Suppressor macrophage (primary cell): ENCODE data around the gene CLASP1.

Experiments
- DNase-seq, 4 experiments: peaks; one replicate each; pipeline ENCODE4 v3.0.0-alpha.2; 2020 to 2022

The CLASP1 gene

GRCh38 chr2:121536347-121536746, 112.9 kb downstream of the CLASP1 start:
- no peak for DNase-seq

DNA sequence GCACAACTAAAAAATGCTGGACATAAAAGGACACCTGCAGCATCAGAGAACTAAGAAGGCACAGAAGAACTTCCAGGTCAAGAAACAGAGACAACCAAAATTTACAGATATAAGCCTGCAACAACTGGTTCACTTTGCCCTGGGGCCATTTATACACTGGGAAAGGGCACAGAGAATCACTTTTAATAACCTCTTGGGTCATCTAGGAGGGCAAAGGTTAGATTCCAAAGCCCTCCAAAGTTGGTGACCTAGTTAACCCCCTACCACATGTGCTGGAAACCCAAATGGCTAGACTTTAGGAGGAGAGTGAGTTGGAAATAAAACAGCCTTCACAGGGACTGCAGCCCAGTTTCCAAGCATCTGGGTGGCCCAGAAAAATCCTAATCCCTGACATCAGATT, 115.3 kb downstream of the CLASP1 start:
- no peak for DNase-seq

DNA sequence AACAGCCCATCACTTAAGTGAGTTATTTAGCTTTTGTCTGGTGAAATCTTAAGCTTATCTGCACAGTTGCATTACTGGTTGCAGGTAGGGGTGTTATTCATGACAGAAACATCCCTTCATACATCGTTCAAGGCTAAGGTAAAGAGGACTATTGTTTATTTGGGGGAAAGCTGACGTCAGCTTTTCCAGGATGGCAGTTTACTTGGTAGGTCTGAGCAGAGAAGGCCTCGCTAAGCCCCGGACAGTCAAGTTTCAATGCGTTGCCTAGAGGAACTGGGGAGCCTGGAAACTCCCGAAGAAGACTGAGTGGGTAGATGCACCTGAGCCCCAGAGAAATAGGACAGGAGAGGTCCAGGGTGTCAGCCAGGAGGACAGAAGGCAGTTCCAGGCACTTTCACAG, 116.4 kb downstream of the CLASP1 start:
- DNase-seq = peak in 1 of 4 experiments; percentile 8

DNA sequence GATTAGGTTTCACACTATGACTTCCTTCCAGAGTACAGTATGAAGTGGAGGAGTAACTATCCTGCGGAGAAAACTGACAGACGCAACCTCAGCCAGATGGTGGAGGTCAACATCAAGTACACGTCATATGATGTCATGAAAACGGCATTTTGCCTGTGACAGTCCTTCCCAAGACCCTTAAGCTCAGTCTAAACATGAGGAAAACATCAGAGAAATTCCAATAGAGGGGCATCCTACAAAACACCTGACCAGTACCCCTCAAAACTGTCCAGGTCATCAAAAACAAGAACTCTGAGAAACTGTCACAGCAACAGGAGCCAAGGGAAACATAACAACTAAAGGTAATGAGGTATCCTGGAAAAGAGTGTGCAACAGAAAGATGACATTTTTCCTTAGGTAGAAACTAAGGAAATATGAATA, 116.9 kb downstream of the CLASP1 start:
- peak in 2 of 4 experiments; percentile 6 to 15 for DNase-seq

DNA sequence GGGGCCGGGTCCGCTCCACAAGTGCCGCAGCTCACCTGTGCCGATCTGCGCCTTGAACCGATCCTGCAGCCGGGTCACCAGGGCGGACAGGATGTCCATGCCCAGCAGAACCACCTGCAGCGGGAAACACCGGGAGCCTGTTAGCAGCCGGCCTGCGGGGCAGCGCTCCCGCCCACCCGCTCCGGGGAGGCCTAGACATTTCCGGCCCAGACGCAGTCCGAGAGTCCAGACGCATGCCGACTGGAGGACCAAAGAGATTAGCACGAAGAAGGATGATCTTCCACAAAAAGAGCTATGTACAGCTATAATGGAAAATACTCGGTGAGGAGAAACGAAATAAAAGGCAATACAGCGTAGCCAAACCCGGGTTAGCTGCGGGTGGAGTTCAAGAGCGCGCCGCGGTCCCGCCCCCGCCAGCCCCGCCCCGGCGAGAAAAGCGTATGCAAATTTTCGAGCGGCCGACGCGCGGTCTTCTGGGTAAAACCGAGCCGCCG, 119.0 kb downstream of the CLASP1 start:
- peak; percentile 80 to 93 (median 86) for DNase-seq

- peak in 3 of 4 experiments; percentile 17 to 44 (median 21) for DNase-seq
These were observed 119.6 kb downstream of the CLASP1 start for GRCh38 chr2:121529439-121530211.

DNA sequence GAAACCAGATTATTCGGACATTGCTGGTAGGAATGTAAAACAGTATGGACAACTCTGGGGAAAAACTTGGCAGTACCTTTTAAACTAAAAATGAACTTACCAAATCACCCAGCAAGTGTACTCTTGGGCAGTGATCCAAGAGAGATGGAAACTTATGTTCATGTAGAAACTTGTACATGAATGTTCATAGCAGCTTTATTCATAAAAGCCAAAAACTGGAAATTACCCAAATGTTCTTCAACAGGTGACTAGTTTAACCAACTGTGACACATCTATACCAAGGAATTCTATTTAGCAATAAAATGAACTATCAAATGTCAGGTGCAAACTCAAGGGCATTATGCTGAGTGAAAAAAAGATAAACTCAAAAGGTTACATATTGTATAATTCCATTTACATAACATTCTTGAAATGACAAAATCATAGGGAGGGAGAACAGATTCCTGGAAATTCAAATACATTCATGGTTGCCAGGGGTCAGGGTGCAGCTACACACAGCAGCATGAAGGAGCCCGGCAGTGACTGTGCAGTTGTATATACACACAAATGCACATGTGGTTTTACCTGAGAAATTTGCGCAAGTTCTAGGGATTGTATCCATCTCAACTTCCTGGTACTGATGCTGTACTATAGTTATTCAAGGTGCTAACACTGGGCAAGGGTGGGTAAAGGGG, 122.1 kb downstream of the CLASP1 start:
- DNase-seq = no peak

DNA sequence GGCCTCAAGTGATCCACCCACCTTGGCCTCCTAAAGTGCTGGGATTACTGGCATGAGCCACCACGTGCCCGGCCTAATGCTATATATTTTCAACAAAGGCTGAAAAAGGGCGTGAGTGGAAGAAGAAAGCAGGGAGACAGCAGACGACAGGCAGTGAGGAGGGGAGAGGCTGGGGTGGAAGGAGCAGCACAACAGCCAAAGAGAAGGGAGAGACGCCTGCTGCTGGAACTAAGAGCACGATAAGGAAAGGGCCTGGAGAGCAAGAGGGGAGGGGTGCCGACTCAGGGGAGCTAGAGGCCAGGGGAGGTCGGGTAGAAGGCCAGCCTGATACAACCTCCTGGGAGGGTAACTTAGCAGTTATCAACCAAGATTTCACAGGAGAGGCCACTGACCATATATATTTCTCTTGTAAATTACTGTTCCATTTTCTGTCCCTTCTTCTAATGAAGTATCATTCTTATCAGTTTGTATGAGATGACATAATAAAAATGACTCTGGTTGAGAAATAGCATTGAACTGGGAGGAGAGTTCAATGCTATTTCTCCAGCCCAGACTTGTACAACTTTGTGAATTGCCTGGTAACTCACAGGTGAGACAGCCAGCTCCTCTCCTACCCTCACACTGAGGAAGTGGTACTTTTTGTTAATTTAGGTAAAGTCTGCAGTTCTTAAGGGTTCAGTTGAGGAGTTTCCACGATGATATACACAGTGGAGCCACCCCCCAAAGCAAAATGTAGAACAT, 124.4 kb downstream of the CLASP1 start:
- DNase-seq = no peak

GRCh38 chr2:121521359-121521758, 127.9 kb downstream of the CLASP1 start:
- no peak for DNase-seq

DNA sequence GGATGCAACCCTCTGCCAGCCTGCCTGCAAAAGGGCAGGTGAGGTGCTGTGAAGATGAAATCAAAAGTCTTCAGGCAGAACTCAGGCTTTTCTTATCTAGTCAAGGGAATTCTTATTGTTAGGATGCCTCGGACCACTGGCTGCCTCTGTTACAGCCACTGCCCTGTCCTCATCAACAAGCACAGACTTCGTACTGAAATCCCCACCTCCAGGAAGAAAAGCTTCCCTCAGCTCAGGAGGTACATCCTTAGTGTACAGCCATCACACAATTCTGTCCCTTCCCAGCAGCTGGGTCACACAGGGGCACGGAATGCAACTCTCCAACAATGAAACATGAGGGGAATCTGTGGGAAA, 128.6 kb downstream of the CLASP1 start:
- no peak for DNase-seq

- DNase-seq = no peak
These were observed 129.3 kb downstream of the CLASP1 start for GRCh38 chr2:121519732-121520640.

- DNase-seq = no peak
These were observed 130.1 kb downstream of the CLASP1 start for GRCh38 chr2:121519153-121519552.

DNA sequence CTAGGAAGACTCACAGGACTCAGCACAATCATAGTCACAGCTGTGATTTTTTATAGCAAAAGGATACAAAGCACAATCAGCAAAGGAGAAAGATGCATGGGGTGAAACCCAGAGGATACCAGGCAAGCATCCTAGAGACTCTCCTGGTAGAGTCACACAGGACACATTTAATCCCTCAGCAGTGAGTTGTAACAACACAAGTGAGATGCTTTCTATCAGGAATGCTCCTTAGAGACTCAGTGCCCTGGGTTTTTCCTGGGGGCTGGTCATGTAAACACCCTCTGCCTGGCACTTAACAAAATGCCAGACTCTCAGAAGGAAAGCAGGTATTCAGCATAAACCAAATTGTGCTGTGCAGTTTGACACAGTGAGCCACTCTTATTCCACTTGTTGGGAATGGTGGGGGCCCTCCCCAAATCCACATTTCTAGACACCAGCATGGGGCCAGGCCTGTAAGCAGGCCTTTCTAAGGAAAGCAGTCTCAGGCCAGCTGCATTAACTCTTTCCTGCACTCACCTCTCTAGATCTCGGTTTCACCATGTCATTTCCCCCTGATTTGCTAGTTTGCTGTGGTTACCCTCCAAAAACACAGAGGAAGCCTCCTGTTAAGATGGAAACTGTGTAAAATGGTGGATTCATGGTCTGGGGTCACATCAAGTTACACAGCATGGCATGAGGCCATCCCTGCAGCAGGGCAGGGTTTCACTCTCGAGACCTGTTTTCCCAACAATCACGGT, 135.5 kb downstream of the CLASP1 start:
- no peak for DNase-seq

DNA sequence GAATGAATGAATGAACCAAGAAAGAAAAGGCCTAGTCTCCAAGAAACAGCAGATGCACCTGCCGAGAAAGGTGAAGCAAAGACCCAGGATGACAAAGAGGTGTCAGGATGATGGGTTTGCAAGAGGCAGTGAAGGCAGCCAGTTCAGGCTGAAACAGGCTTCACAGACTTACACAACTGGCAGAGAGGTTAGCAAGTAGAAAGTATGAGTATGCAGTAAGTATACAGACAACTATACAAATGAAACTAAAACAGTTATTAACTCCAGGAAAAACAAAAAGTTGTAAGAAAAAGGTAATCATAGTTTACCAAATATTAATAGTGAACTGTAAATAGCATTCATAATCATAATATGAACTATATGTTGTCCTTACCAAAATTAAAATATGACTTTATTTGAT, 138.4 kb downstream of the CLASP1 start:
- DNase-seq = no peak

DNA sequence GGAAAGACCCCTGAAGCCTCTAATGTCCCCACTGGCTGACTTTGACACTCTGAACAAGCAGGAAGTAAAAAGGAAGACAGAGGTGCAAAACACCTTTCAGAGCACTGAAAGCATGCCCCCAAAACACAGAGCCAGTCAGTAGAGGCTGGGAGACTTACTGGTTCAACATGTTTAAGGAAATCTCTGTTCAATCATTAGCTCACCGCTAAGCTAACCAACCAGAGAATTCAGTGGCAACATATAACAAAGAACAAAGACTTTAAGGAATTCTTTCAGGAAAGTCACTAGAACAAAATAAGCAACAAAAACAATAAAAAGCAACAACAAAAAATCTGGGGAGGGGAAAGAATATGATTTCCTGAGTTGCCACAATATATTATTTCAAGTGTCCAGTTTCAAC, 142.6 kb downstream of the CLASP1 start:
- DNase-seq = no peak

DNA sequence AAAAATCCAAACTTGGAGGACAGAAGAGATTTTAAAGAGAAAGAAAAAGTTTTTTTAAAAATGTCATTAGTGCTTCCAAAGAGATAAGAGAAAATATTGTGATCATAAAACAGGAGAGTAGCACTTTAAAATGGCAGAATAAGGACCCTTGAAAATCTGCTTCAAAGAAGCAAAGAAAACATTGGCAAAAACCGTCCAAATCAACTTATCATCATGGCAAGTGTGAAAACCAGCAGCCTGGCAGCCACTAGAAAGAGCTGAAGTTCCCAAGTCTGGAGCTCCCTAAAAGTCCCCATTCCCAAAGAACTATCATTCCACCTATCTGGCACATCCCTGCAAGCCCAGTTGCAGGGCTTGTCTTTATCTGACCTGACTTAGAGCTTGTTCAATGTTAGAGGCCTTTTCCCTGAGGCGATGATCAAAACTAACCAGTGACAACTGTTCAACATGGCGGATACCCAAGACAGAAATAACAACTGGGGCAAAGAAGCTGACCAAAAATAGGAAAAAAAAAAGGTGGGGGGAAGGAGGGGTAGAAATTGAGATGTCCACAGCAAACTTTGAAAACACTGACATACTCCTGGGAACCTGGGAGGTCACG, 143.2 kb downstream of the CLASP1 start:
- no peak for DNase-seq

- DNase-seq = no peak
These were observed 144.3 kb downstream of the CLASP1 start for GRCh38 chr2:121505005-121505404.

DNA sequence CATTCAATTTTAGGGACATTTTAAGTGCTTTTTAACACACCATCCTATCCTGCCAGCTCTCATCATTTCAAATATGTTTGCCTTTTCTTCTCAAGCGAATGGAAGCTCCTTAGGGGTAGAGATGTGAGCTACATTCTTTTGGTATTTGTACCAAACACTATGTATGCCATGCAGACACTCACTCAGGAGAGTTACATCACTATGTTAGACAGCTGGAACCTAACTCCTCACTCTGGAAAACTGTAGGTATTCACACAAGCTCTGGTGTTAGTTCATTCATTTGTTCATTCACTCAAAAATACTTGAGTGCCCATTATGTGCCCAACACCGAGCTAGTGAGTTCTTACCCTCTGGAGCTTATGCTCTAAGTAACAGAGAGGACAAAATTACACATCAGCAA, 144.9 kb downstream of the CLASP1 start:
- DNase-seq = no peak

GRCh38 chr2:121502781-121503180, 146.5 kb downstream of the CLASP1 start:
- DNase-seq = no peak

DNA sequence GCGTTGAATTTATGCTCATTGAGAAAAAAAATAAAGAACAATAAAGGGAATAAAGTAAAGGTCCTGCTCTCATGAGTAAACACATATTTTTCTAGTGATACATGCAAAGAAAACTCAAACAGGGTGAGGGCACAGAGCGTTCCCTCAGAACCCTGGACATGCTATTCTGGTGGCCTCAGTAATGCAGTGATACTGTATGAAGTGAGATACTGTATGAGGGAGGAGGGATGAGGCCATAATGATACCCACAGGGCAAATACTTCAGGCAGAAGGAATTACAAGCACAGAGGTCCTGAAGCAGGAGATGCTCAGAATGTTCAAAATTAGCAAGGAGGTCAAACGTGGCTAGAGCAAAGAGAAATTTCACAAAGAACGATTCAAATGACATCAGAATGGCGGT, 147.0 kb downstream of the CLASP1 start:
- no peak for DNase-seq

DNA sequence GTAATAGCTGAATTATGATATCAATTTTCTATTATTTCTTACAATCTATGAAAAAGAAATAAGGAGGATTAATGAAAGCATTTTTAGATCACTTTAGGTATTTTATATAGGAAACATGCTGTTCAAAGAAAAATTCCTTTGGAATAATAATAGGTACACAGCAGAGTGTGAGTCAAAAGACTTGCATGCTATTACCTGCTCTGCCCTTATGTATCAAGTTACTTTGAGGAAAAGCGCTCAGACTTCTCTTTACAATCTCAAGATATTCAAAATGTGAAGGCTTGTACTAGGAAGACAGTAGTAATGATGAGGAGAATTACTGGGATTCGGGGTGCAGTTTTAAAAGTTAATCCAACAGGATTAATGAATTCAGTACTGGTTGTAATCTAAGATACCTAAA, 147.7 kb downstream of the CLASP1 start:
- DNase-seq = no peak
